C4-2B (cell line): Measurements from ENCODE around the gene GALNS.

Experiments
- ZFX ChIP-seq: fragments of 450-650 bp; IDR thresholded peaks from 2 replicates; pipeline ENCODE4 v1.6.1; 2017
- TF ChIP-seq, protein P1 (sequence below): fragments of 450-650 bp; conservative IDR thresholded peaks from 2 replicates; pipeline ENCODE4 v1.5.1; 2017; ENCODE audit warnings: mild to moderate bottlenecking

DNA sequence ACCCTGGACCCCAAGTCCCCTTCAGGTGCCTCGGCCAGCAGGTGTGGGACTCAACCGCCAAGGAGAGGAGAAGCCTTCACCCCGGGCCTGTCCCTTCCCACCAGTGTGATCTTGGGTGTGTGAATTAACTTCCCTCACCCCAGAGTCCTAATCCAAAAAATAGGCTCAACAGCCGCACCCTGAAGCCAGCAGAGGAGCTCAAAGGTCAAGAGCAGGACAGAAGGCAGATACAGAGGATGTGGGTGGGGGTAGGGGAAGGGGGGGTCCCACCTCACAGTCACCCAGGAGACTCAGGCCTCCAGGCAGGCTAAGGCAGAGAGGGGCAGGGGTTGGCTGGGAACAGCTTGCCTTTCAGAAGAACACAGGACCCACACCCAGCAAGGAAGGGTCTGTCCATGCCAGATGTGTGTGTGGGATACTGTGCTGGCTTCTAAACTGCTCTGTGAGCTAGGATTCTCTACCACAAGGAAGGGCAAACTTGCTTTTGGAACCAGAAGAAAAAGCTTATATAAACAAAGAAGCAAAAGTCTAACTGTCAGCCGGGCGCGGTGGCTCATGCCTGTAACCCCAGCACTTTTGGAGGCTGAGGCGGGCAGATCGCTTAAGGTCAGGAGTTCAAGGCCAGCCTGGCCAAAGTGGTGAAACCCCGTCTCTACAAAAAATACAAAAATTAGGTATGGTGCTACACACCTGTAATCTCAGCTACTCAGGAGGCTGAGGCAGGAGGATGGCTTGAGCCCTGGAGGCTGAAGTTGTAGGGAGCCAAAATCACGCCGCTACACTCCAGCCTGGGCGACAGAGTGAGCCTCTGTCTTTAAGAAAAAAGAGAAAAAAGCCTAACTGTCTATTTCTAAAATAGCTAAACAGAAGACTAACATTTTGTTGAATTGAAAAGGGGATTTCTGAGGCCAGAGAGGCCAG lies 76.3 kb downstream of the GALNS start:
- TF ChIP-seq, protein P1, sequence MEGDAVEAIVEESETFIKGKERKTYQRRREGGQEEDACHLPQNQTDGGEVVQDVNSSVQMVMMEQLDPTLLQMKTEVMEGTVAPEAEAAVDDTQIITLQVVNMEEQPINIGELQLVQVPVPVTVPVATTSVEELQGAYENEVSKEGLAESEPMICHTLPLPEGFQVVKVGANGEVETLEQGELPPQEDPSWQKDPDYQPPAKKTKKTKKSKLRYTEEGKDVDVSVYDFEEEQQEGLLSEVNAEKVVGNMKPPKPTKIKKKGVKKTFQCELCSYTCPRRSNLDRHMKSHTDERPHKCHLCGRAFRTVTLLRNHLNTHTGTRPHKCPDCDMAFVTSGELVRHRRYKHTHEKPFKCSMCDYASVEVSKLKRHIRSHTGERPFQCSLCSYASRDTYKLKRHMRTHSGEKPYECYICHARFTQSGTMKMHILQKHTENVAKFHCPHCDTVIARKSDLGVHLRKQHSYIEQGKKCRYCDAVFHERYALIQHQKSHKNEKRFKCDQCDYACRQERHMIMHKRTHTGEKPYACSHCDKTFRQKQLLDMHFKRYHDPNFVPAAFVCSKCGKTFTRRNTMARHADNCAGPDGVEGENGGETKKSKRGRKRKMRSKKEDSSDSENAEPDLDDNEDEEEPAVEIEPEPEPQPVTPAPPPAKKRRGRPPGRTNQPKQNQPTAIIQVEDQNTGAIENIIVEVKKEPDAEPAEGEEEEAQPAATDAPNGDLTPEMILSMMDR = no peak
- TF ChIP-seq ZFX = no peak
